Measurements from ENCODE around the gene SLC25A22.

The SLC25A22 gene

DNA sequence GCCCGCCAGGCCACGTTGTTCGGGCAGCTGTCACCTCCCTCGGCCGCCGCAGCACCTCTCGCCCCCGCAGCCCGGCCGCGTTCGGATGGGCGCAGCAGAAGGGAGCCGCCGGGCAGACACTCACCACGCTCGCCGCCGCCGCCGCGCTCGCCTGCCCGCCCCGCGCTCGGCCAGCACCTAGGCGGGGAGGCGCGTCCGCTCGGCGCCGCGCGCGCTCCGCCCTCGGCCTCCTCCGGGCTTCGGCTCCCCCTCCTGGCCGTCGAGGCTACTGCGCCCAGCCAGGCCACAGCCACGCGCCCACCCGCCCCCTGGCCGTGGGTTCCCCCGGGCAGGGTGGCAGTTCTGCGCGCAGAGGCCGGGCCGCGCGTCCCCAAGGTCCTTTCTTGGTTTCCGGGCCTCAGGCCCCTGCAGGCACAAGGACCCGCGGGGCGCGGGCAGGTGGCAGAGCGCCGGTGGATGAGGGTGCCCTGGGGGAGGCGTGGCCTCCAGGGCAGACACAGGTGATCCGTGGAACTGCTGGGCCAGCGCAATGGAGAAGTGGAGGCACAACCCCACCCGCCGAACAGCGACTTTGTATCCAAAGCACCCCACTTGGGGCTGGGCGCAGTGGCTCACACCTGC is at the start of gene SLC25A22:
SLC25A22 (minus strand) TSS at position 189 of the 621 bp plus-strand sequence. CDS start 3,275 bp downstream, outside the sequence.
- FAIRE-seq, result no peak

DNA sequence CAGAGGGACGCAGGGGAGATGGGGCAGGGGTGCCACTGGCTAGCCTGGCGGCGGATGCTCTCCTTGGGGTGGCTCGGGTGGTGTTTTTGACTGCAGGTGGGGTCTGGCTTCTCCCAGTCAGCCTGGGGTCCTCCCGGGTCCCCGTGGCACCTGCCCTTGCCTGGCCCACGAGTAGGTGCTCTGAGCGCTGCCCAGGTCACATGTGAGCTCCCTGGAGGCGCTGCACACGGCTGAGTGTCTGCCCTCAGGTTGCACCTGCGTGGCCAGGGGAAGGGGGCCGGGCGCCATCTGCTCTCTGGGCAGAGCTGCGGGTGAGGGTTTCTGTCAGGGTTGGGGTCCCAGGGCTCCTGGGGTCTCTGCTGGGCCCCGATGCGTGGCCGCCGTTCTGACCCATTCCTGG is 49.8 kb upstream of the SLC25A22 start:
- no peak for FAIRE-seq

DNA sequence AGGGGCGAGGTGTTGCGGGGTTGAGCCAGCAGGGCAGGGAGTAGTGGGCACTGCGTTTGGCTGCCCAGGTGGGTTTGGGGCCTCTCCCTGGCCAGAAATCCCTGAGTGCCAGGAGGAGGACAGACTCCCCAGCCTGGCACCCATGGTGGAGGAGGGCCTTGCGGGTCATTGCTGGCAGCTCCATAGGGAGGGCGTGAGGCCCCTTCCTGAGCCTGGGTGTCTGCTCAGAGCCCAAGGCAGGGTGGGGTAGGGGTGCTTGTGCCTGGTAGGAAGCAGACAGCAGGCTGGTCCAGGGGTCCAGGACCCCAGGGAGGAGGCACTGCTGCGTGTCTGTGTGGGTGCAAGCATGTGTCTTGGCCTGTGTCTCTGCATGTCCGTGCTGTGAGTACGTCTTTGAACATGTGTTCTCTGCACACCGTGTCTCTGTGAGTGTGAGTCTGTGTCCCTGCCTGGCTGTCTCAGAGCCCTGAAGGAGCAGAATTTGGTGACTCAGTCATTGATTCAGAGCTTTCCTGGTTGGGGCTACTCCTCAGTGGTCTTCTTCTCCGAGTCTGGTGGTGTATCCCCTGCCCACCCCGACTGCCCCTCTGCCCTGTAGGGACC is 48.5 kb upstream of the SLC25A22 start:
- FAIRE-seq, result no peak

DNA sequence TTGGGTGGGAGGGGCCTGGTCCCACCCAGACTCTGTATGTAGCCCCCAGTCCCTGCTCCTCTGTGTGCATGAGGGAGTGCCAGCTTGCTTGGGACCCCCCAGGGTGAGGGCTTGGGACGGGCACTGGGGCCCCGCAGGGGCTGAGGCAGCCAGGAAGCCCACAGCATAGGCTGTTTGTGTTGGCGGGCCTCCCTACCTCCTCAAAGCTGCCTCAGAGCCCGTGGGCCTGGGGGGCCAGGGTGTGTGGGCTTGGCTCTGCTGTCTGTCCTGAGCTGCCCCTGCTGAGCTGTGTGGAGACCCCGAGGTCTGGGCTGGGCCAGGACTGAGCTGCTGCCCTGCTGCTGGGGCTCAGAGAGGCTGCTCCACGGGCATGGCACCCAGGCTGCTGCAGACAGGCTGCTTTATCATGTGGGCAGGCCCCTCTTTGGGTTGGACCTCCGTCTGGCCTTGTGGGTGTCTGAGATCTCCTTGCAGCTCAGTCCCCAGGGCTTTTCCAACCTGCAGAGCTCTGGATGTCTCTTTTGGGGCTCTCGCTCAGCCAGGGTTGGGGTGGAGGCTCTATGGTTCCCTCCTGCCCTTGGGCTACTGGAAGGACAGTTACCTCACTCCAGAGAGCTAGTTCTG is 47.9 kb upstream of the SLC25A22 start:
- no peak for FAIRE-seq

DNA sequence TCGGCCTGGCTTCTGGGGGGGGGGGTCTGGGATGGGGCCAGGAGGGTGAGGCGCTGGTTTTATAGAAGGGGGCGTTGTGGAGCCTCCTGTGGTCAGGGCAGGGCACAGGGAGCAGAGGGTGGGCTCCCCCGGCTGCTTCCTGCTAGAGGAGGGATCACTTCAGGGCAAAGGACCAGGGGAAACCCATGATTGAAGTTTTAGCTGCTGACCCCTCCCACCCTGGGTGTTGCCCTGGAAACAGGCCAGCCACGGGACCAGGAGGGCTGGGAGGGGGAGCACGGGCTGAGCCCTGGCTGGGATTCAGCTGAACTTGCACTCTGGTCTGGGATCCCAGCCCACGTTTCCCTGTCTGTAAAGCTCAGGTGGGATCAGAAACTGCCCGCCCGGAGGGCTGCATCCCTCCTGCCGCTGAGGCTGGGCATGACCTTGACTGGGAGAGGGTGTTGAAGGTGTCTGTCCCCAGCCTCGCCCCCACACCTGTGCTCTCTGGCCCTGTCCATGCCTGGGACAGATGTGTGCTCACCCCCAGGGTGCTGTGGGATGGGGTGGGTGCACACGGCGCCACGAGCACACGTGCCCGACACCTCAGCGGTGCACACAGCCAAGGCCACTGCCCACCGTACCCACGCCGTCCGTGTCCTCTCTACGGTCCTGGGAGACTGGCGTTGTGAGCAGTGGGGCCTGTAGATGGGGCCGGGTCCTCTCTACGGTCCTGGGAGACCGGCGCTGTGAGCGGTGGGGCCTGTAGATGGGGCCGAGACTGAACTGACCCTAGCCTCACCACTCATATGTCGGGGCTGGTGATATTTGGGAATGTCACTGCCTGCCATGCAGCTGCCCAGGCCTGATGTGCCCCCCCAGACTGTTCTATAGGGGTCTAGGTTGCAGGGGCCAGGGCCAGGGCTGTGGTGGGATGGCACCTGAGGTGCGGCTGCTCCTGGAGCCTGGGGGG is 46.9 kb upstream of the SLC25A22 start:
- peak; percentile 98 for FAIRE-seq

DNA sequence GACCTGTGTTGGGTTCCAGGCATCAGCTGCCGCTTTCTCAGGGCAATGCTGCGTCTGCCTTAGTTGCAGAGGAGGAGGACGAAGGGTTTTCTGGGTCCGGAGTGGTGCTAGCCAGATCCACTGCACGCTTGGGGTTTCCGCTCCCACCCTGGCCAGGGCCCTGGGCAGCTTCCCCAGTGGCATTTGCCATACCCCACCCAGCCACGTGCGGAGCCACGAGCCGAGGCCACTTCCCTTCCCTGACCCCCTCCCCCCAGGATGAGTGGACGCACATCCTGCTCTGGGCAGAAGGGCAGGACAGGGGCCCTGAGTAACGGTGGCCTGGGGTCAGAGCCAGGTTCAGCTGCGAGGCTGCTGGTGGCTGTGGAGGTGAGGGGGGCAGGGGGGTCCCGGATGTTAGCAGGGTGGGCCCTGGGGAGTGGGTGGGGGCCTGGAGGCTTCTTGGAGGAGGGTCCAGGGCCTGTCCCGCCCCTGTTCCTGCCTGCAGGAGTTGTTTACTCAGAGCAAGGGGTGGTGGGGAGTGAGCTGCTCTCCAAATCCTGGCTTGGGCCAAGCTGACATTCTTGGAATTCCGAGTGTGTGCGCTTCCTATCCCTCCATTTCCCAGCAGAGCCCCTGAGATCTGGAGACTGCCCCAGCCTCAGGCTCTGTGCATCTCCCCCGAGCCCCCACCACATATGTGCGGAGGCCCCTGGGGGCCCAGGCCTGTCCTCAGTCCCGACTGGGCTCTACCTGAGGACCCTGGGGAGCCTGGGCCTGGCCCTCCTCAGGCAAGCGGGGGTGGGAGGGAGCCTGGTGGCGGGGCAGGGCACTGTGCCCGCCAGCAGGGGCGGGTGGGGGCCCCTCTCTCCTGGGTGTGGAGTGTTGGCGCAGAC is 46.0 kb upstream of the SLC25A22 start:
- peak; percentile 93 for FAIRE-seq

DNA sequence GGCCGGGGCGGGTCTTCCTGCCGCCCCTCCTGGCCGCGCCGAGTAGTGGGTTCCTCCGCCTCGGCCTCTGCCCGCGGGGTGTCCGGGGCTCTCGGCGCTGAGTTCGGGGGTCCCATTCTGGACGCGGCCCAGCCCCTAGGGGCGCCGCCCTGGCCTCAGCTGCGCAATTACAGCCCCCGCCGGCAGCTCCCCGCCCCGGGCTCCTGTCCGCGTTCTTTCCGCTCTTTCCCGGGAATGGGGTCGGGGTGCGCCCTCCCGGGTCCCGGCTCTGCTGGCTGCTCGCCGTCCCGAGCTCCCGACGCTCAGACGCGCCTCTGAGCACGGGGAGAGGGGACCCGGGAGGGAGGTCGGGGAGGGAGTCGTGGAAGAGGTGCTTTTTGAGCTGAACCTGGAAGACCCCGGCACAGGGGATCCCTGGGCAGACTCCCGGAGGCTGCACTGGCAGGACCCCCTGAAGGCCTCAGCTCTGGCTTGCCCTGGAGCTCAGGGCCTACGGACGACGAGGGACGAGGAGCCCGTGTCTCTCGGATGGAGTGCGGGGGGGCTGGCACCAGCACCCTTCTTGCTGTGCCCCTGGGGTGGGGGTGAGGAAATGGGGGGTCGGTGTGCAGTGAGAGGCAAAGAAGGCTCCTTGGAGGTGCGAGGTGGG is 45.1 kb upstream of the SLC25A22 start:
- no peak for FAIRE-seq

DNA sequence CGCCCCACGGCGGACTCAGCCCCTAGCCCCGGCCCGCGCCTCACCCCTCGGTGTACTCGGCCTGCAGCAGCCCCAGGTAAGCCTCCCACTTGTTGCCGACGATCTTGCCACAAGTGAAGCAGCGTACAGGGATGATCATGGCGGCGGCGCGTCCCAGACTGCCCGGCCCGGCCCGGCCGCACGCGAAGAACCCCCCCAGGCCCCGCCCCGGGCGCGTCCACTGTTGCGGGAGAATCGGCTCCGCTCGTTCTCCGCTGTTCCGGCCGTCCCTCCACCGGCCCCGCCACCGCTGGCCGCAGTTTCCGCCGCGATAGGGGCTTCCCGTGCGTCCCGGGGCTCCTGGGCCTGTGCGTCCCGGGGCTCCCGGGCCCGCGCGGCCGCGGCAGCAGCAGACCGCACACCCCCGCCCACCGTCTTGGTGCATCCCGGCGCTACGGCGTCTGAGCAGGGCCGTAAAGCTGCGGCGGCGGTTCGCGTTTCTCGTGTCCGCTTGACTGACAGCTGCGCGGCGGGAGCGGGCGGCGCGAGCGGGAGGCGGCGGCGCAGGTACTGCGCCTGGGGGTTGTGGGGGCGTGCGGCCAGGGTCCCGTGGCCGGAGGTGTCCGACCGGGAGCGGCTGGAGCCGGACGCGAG is 44.4 kb upstream of the SLC25A22 start, which contains the start of the genes POLR2L and TSPAN4:
POLR2L (minus strand) TSS at position 160 of the 633 bp plus-strand sequence; CDS start at position 139, 21 bp downstream.
TSPAN4 (plus strand) TSS at position 483 of the 633 bp plus-strand sequence. CDS start 7,453 bp downstream, outside the sequence.
- no peak for FAIRE-seq

DNA sequence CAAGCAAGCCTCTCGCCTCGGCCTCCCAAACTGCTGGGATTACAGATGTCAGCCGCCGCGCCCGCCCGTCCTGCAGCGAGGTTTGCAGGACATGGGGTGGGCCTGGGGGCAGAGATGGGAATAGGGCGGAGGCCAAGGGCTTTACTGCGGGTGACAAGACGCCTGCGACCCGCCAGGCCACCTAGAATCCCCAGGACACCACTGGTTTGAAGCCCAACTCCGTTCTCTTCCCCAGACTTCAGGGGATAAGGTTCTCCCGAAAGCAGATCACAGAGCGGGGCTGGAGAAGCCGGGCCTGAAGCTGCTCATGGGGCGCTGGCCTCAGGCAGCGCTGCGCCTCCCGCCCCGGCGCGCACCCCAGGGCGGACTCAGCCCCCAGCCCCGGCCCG is 43.9 kb upstream of the SLC25A22 start:
- FAIRE-seq, result no peak

DNA sequence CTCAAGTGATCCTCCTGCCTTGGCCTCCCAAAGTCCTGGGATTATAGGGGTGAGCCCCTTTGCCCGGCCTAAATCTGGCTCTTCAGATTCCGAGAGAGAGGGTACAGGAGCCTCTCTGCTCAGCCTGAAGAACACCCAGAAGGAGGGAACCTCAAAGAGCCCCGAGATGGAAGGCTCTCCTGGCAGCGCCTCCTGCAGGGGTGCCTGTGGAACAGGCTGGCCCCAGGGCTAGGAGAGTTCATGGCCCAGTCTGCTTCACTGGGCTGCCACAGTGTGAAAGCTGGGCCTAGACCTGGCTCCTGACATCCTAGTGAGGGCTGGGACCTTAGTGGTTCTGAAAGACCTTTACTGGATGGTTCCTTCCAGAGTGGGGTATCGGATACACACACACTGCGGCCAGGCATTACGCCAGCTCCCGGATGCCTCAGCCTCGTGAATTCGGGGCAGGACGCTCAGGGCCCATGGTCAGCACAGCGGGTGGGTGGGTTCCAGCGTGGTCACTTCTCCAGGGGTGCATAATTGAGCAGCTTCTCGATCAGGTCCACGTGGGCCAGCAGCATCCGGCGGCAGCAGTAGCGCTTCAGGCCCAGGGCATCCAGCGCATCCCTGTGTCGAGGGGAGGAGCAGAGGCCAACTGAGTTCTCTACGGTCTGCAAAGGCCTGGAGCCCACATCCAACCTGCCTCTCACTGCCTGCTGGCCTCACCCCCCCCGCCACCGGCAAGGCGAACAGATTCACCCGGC is 42.0 kb upstream of the SLC25A22 start:
- FAIRE-seq, result no peak

DNA sequence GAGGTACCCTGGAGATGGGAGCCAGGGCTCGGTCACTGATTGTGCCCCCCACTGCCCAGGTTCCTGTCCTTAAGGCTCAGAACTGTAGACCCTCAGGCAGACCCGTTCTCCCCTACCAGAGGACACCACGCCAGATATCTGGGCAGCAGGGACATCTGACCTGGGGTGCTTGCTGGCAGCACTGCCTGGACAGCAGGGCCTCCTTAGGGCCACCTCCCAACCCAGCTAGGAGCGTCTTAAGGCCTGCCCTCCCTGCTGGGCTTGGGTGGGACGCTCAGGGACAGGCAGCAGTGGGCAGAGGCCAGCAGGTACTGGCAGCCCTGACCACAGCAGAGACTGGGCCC is 41.2 kb upstream of the SLC25A22 start:
- no peak for FAIRE-seq

DNA sequence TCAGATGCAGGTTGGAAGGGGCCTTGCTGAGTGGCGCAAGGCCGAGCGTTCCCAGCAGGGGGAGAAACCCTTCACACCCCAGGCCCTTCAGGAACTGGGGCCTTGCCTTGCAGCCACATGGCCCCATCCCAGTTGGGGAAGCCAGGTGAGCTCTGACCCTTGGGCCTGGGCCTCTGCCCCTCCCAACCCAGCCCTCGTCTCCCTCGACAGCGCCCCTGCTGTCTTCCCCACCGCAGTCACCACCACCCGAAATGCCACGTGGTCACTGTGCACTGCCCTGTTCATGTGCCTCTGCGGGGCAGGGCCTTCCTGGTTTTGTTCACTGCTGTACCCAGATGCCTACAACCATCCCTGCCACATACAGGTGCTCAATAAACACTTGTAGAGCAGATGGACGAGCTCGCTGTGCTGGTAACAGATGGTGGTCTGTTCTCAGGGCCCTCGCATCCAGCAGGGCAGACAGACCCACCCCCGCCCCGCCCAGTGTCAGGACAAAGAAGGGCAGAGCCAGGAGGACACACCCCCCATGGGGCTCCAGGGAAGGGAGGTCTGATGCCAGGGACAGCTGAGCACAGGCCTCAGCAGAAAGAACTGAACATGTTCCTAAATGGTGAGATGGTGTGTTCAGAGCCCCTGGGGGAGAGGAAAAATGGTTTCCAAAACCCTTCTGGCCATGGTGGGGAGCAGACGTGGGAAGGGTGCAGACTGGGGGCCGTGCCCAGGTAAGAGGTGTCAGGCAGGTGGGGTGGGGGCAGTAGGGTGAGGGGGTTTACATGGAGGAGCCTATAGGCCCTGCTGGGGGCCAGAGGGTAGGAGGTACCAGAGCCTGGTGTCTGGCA is 40.6 kb upstream of the SLC25A22 start:
- FAIRE-seq, result no peak

DNA sequence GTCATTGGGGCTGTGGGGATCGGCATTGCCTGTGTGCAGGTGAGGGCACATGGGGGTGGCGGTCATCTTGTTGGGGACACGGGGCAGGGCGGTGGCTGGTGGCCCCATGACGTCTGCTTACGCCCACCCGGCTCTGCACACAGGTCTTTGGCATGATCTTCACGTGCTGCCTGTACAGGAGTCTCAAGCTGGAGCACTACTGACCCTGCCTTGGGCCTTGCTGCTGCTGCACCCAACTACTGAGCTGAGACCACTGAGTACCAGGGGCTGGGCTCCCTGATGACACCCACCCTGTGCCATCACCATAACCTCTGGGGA is 39.9 kb upstream of the SLC25A22 start:
- FAIRE-seq, result no peak

DNA sequence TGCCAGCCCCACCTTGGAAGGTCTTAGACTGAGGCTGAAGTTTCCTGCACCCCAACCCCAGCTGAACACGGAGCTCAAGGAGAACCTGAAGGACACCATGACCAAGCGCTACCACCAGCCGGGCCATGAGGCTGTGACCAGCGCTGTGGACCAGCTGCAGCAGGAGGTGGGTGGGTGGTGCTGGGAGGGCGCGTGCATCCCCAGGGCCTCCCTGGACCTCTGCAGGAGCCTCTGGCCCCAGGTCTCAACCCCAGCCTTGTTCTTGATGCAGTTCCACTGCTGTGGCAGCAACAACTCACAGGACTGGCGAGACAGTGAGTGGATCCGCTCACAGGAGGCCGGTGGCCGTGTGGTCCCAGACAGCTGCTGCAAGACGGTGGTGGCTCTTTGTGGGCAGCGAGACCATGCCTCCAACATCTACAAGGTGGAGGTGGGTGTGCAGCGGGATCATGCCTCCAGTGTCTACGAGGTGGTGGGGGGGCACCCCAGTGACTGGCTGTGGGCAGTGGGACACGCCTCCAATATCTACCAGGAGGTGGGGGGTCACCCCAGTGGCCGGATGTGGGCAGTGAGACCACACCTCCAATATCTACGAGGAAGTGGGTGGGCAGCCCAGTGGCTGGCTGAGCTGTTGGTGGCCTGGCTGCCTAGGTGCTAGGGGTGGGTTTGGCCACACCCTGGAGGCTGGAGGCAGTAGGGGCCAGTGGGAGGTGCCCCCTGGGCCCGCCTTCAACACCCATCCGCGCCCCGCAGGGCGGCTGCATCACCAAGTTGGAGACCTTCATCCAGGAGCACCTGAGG is 39.3 kb upstream of the SLC25A22 start:
- FAIRE-seq, result no peak

DNA sequence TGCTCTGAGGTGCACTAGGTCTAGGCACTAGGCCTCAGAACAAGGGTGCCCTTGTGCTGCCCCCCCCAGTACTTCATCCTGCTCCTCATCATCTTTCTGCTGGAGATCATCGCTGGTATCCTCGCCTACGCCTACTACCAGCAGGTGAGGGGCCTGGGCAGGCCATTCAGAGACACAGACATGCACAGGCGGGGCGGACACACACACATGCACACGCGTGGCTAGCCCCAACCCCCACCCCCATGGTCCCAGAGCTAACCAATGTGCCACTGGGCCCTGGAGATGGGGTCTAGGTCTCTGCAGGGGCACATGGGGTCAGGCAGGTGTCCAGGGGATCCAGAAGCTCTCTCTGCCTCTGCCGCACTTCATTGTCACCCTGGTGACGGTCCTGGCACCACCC is 38.6 kb upstream of the SLC25A22 start:
- FAIRE-seq, result no peak

DNA sequence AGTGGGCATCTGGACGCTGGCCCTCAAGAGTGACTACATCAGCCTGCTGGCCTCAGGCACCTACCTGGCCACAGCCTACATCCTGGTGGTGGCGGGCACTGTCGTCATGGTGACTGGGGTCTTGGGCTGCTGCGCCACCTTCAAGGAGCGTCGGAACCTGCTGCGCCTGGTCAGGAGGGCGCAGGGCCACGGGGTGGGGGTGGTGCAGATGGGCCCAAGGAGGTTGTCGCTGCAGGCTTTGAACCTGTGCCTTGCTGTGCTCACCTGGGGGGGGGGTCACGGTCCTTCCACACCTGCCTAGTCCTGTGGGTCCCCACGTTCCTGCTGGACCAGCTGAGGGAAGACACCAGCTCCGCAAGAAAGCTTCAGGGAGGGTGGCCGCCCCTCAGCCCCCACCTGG is 38.2 kb upstream of the SLC25A22 start:
- no peak for FAIRE-seq

DNA sequence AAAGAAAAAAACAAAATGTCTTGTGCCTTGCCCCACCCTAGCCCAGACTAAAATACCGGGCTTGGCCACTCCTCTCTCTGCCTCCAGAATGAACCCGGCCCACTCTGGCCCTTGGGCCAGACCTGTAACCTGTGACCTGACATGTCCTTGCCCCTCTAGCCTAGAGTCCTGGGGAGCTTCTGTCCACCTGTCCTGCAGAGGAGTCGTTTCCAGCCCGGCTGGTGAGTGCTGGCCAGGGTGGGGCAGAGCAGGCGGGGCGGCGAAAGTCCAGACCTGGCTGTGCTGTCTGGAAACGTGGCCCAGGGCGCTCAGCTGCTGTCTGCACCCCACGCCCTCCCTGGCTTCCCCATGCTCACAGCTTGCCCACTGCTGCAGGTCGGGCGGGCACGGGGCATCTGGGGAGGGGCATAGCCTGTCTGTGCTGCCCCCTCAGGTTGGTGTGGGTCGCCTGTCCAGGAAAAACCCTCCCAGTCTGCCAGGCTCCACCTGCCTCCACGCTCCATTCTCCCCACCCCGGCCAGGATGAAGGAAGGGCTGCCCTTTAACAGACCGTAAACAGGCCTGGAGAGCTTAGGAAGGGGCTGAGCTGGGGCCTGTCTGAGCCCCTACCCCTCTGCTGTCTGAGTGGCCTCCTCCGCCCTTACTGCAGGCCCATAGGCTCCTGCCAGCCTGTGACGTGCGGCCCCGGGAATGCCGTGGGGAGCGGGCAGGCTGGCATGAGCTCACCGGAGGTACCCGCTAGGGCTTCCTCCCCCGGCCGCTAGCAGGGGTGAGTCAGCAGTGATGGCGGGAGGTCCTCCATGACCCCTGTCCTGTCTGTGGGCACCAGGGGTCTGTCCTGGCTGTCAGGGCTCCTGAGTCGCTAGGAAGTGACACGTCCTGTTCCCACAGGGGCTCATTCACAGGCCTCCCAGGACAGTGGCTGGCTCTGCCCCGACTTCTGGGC is 36.6 kb upstream of the SLC25A22 start:
- FAIRE-seq, result no peak
